GM04504 (cell line): ENCODE measurements around the gene DTNA.
"Not testable (repeated sequence)": the region's sequence is repeated elsewhere in the genome, so short reads cannot be mapped to it uniquely, and the experiment has no call there.

Source experiments
- DNase-seq: peaks from one replicate; pipeline ENCODE4 v3.0.0-alpha.2; 2012; ENCODE audit warnings: low read depth

DTNA gene

GRCh38 chr18:34725737-34726136, 15.6 kb downstream of the DTNA start:
- not testable (repeated sequence) for DNase-seq

GRCh38 chr18:34726286-34727004, 16.3 kb downstream of the DTNA start:
- DNase-seq: no peak

- DNase-seq: no peak
Observed at GRCh38 chr18:34729264-34729663, 19.2 kb downstream of the DTNA start.

- DNase-seq: no peak
Observed at GRCh38 chr18:34729740-34730355, 19.8 kb downstream of the DTNA start.

GRCh38 chr18:34730774-34731173, 20.7 kb downstream of the DTNA start:
- DNase-seq: no peak

GRCh38 chr18:34734056-34734455, 24.0 kb downstream of the DTNA start:
- DNase-seq: no peak

GRCh38 chr18:34734526-34734925, 24.4 kb downstream of the DTNA start:
- not testable (repeated sequence) for DNase-seq

- no peak for DNase-seq
Observed at GRCh38 chr18:34738175-34738894, 28.2 kb downstream of the DTNA start.

- no peak for DNase-seq
Observed at GRCh38 chr18:34740101-34740500, 30.0 kb downstream of the DTNA start.

GRCh38 chr18:34740724-34741123, 30.6 kb downstream of the DTNA start:
- no peak for DNase-seq

- DNase-seq: no peak
Observed at GRCh38 chr18:34741401-34741800, 31.3 kb downstream of the DTNA start.

GRCh38 chr18:34742891-34743341, 32.8 kb downstream of the DTNA start:
- DNase-seq: no peak

- DNase-seq: no peak
Observed at GRCh38 chr18:34744569-34744968, 34.5 kb downstream of the DTNA start.

GRCh38 chr18:34746614-34747013, 36.5 kb downstream of the DTNA start:
- no peak for DNase-seq

- no peak for DNase-seq
Observed at GRCh38 chr18:34749721-34750120, 39.6 kb downstream of the DTNA start.

GRCh38 chr18:34752056-34752455, 42.0 kb downstream of the DTNA start:
- no peak for DNase-seq

GRCh38 chr18:34754300-34754699, 44.2 kb downstream of the DTNA start:
- DNase-seq: no peak

GRCh38 chr18:34757666-34758065, 47.6 kb downstream of the DTNA start:
- DNase-seq: no peak

- DNase-seq: no peak
Observed at GRCh38 chr18:34758378-34758948, 48.4 kb downstream of the DTNA start.

- DNase-seq: no peak
Observed at GRCh38 chr18:34760444-34760843, 50.3 kb downstream of the DTNA start.

GRCh38 chr18:34764451-34764850, 54.4 kb downstream of the DTNA start:
- no peak for DNase-seq

GRCh38 chr18:34767601-34768027, 57.5 kb downstream of the DTNA start:
- DNase-seq: peak; percentile 79

- no peak for DNase-seq
Observed at GRCh38 chr18:34771958-34772357, 61.9 kb downstream of the DTNA start.
